Naive thymus-derived CD8-positive, alpha-beta T cell (primary cell): ENCODE data around the gene XKRX. TPM values are rescaled to one million over a fixed set of nuclear protein-coding genes. Genes with fewer than 3 reads are reported as not detected.

Source experiments
- ATAC-seq, 2 donors: fragments of 150-1000 bp; cut with Tn5 transposase in 1 of 2; sonication (Bioruptor Pico), chemical (Tn5 transposase) in 1 of 2; 1 replicate in 1 of 2; 2 replicates in 1 of 2; pipeline ENCODE4 v1.10.0; 2021; ENCODE audit warnings: mild to moderate bottlenecking in 2 of 2, moderate library complexity in 2 of 2
- POLR2A ChIA-PET: fragments of 350-600 bp; sonication (Branson Sonifier 250); formaldehyde crosslinking; loops from one replicate; lab custom pipeline; 2021; ENCODE audit warnings: antibody characterized with exemption; lab: Charles Lee
- DNase-seq, 10 donors: peaks; one replicate each; pipeline versions ENCODE4 v3.0.0 to v3.0.0-alpha.2; 2020 to 2022
- H3K27ac Mint-ChIP-seq, 10 donors: one replicate each; pipeline ENCODE4 v1.8.0; 2020 to 2022; ENCODE audit warnings: mild to moderate bottlenecking in 10 of 10, mixed read lengths in 10 of 10, moderate library complexity in 4 of 10, inconsistent platforms in 1 of 10
- H3K27me3 Mint-ChIP-seq, 5 donors: one replicate each; pipeline ENCODE4 v1.8.0; 2021 to 2022; ENCODE audit warnings: mixed read lengths in 5 of 5
- H3K36me3 Mint-ChIP-seq, 3 donors: one replicate each; pipeline ENCODE4 v1.8.0; 2020 to 2022; ENCODE audit warnings: mixed read lengths in 3 of 3, mild to moderate bottlenecking in 2 of 3, inconsistent platforms in 1 of 3
- H3K4me1 Mint-ChIP-seq, 4 donors: one replicate each; pipeline ENCODE4 v1.8.0; 2021 to 2022; ENCODE audit warnings: mixed read lengths in 4 of 4
- H3K4me3 Mint-ChIP-seq, 10 donors: one replicate each; pipeline ENCODE4 v1.8.0; 2020 to 2022; ENCODE audit warnings: mild to moderate bottlenecking in 10 of 10, mixed read lengths in 10 of 10, moderate library complexity in 6 of 10, inconsistent platforms in 1 of 10
- H3K9me3 Mint-ChIP-seq, 9 donors: one replicate each; pipeline ENCODE4 v1.8.0; 2020 to 2022; ENCODE audit warnings: mixed read lengths in 9 of 9, mild to moderate bottlenecking in 3 of 9, inconsistent platforms in 1 of 9, moderate library complexity in 1 of 9
- polyA plus RNA-seq, 3 donors: library from polyadenylated mRNA; unstranded; fragments of 300-500 nt; fragmentation: Illumina TruSeq; gene quantifications; one replicate each; pipeline ENCODE4 v1.2.3, GENCODE V29; 2021
- total RNA-seq, 8 experiments: library from RNA in 2 of 8; stranded (reverse) in 2 of 8; gene quantifications; one replicate each; pipeline ENCODE4 v1.2.3 and lab custom pipeline; 2021 to 2026

XKRX gene
- total and polyA plus RNA-seq, 5 experiments from 2014 or later: 0.48 to 2.3 (median 1.5) TPM

GRCh38 chrX:100935767-100936166 is 7.0 kb upstream of the XKRX start:
- H3K4me3 Mint-ChIP-seq: no peak overlapping the region
- peaks cover 0 to 20% (median 14%) of the 10 kb centered on the region in 4 donors for H3K4me1 Mint-ChIP-seq
- ATAC-seq: no peak

GRCh38 chrX:100931925-100932285 is 3.2 kb upstream of the XKRX start:
- Mint-ChIP-seq H3K27me3 (peaks cover 0 to 2% (median 0%) of the 10 kb centered on the region in 5 donors), H3K4me1 (peaks cover 6 to 30% (median 19%) of the 10 kb centered on the region in 4 donors), H3K27ac (no peak overlapping the region), H3K4me3 (no peak overlapping the region), H3K36me3 (peaks cover 0 to 6% (median 0%) of the 10 kb centered on the region in 3 donors), H3K9me3 (peaks cover 0 to 6% (median 0%) of the 10 kb centered on the region in 9 donors)
- ATAC-seq (no peak), DNase-seq (no peak)
- POLR2A ChIA-PET: no interaction called here

More at GRCh38 chrX:100935767-100936166, 7.0 kb upstream of the XKRX start:
- POLR2A ChIA-PET: no interaction called here
- Mint-ChIP-seq H3K27ac (no peak overlapping the region), H3K27me3 (peaks cover 0 to 2% (median 0%) of the 10 kb centered on the region in 5 donors), H3K36me3 (peaks cover 0 to 6% (median 0%) of the 10 kb centered on the region in 3 donors), H3K9me3 (peaks cover 0 to 6% (median 0%) of the 10 kb centered on the region in 9 donors)
- no peak for DNase-seq

GRCh38 chrX:100931218-100931924 is 2.7 kb upstream of the XKRX start:
- Mint-ChIP-seq H3K4me3 (peak overlapping the region in 3 of 10 donors; percentile 3 to 32 (median 26)), H3K4me1 (peaks cover 10 to 35% (median 24%) of the 10 kb centered on the region in 4 donors), H3K36me3 (peaks cover 0 to 6% (median 0%) of the 10 kb centered on the region in 3 donors), H3K27me3 (peaks cover 0 to 2% (median 0%) of the 10 kb centered on the region in 5 donors), H3K27ac (peak overlapping the region in 4 of 10 donors; percentile 14 to 62 (median 40)), H3K9me3 (peaks cover 0 to 6% (median 0%) of the 10 kb centered on the region in 9 donors)
- POLR2A ChIA-PET: no interaction called here
- no peak for ATAC-seq
- DNase-seq: no peak

- Mint-ChIP-seq H3K36me3 (peaks cover 0 to 4% (median 3%) of the 10 kb centered on the region in 3 donors), H3K27ac (peak overlapping the region in 9 of 10 donors; percentile 6 to 93 (median 54)), H3K9me3 (peaks cover 0 to 4% (median 0%) of the 10 kb centered on the region in 9 donors), H3K4me3 (peak overlapping the region; percentile 19 to 95 (median 60)), H3K27me3 (peaks cover 0 to 2% (median 0%) of the 10 kb centered on the region in 5 donors), H3K4me1 (peaks cover 17 to 58% (median 48%) of the 10 kb centered on the region in 4 donors)
- ATAC-seq (no peak), DNase-seq (no peak)
- POLR2A ChIA-PET: no interaction called here
These were observed 2.3 kb downstream of the XKRX start for GRCh38 chrX:100926453-100926852.

- H3K27ac Mint-ChIP-seq: peak overlapping the region; percentile 4 to 95 (median 85)
- no peaks in the 10 kb centered on the region for H3K27me3 Mint-ChIP-seq
- peak in 1 of 2 donors; percentile 40 for ATAC-seq
- H3K4me1 Mint-ChIP-seq: peaks cover 12 to 50% (median 39%) of the 10 kb centered on the region in 4 donors
- peak overlapping the region; percentile 16 to 90 (median 62) for H3K4me3 Mint-ChIP-seq
- H3K9me3 Mint-ChIP-seq: no peaks in the 10 kb centered on the region
- POLR2A ChIA-PET: no interaction called here
- peaks cover 0 to 5% (median 0%) of the 10 kb centered on the region in 3 donors for H3K36me3 Mint-ChIP-seq
- peak in 3 of 10 donors; percentile 23 to 36 (median 26) for DNase-seq
These were observed 4.3 kb downstream of the XKRX start for GRCh38 chrX:100924375-100924774.

GRCh38 chrX:100915562-100915961 is 13.2 kb downstream of the XKRX start:
- ATAC-seq: no peak
- Mint-ChIP-seq H3K4me3 (no peak overlapping the region), H3K27ac (no peak overlapping the region), H3K27me3 (no peaks in the 10 kb centered on the region), H3K4me1 (peaks cover 0 to 4% (median under 1%) of the 10 kb centered on the region in 4 donors), H3K9me3 (no peaks in the 10 kb centered on the region), H3K36me3 (peaks cover 0 to 16% (median 5%) of the 10 kb centered on the region in 3 donors)
- POLR2A ChIA-PET: no interaction called here
- no peak for DNase-seq

- ATAC-seq: no peak
- H3K27me3 Mint-ChIP-seq: no peaks in the 10 kb centered on the region
These were observed 15.6 kb downstream of the XKRX start for GRCh38 chrX:100913111-100913510.

GRCh38 chrX:100911731-100912130 is 17.0 kb downstream of the XKRX start:
- Mint-ChIP-seq H3K27me3 (no peaks in the 10 kb centered on the region), H3K4me1 (peaks cover 0 to 2% (median 0%) of the 10 kb centered on the region in 4 donors), H3K4me3 (no peak overlapping the region), H3K36me3 (peaks cover 0 to 16% (median 10%) of the 10 kb centered on the region in 3 donors), H3K27ac (no peak overlapping the region), H3K9me3 (no peaks in the 10 kb centered on the region)
- ATAC-seq: no peak
- DNase-seq: no peak
- POLR2A ChIA-PET: no interaction called here

More at GRCh38 chrX:100913111-100913510, 15.6 kb downstream of the XKRX start:
- Mint-ChIP-seq H3K4me1 (peaks cover 0 to 2% (median 0%) of the 10 kb centered on the region in 4 donors), H3K27ac (no peak overlapping the region), H3K4me3 (no peak overlapping the region), H3K9me3 (no peaks in the 10 kb centered on the region), H3K36me3 (peaks cover 0 to 16% (median 5%) of the 10 kb centered on the region in 3 donors)
- POLR2A ChIA-PET: no interaction called here
- no peak for DNase-seq

GRCh38 chrX:100905620-100906019 is 23.1 kb downstream of the XKRX start:
- DNase-seq (no peak), ATAC-seq (no peak)
- H3K9me3 Mint-ChIP-seq: peaks cover 0 to 5% (median 0%) of the 10 kb centered on the region in 9 donors
- no peaks in the 10 kb centered on the region for H3K4me1 Mint-ChIP-seq
- no peak overlapping the region for H3K4me3 Mint-ChIP-seq
- POLR2A ChIA-PET: no interaction called here
- no peak overlapping the region for H3K27ac Mint-ChIP-seq
- H3K36me3 Mint-ChIP-seq: peaks cover 0 to 13% (median 4%) of the 10 kb centered on the region in 3 donors
- no peaks in the 10 kb centered on the region for H3K27me3 Mint-ChIP-seq

- no peak for ATAC-seq
These were observed 24.3 kb downstream of the XKRX start for GRCh38 chrX:100904433-100904832.

GRCh38 chrX:100895365-100896075 is 33.2 kb downstream of the XKRX start:
- H3K9me3 Mint-ChIP-seq: no peaks in the 10 kb centered on the region
- H3K4me3 Mint-ChIP-seq: no peak overlapping the region
- ATAC-seq (peak in 1 of 2 donors; percentile 44), DNase-seq (peak in 7 of 10 donors; percentile 6 to 64 (median 20))
- no peaks in the 10 kb centered on the region for H3K4me1 Mint-ChIP-seq
- H3K27ac Mint-ChIP-seq: no peak overlapping the region
- POLR2A ChIA-PET: no interaction called here
- no peaks in the 10 kb centered on the region for H3K27me3 Mint-ChIP-seq
- no peaks in the 10 kb centered on the region for H3K36me3 Mint-ChIP-seq

More at GRCh38 chrX:100904433-100904832, 24.3 kb downstream of the XKRX start:
- Mint-ChIP-seq H3K9me3 (peaks cover 0 to 5% (median 0%) of the 10 kb centered on the region in 9 donors), H3K4me3 (no peak overlapping the region), H3K4me1 (no peaks in the 10 kb centered on the region), H3K27me3 (no peaks in the 10 kb centered on the region), H3K36me3 (peaks cover 0 to 13% (median 4%) of the 10 kb centered on the region in 3 donors), H3K27ac (no peak overlapping the region)
- DNase-seq: no peak
- POLR2A ChIA-PET: no interaction called here

- Mint-ChIP-seq H3K9me3 (no peaks in the 10 kb centered on the region), H3K4me3 (no peak overlapping the region), H3K4me1 (peaks cover 0 to 2% (median 0%) of the 10 kb centered on the region in 4 donors), H3K27ac (no peak overlapping the region), H3K36me3 (peaks cover 0 to 3% (median 2%) of the 10 kb centered on the region in 3 donors), H3K27me3 (peaks cover 0 to 4% (median 1%) of the 10 kb centered on the region in 5 donors)
- ATAC-seq (no peak), DNase-seq (no peak)
- POLR2A ChIA-PET: no interaction called here
These were observed 45.1 kb downstream of the XKRX start for GRCh38 chrX:100883654-100884053.
